Muscle layer of duodenum (tissue), 2 donors: ENCODE results near the gene CD81.
"Not testable (repeated sequence)": the region's sequence is repeated elsewhere in the genome, so short reads cannot be mapped to it uniquely, and the experiment has no call there.

Source experiments
- H3K27ac ChIP-seq: one replicate; pipeline ENCODE4 v1.7.0; 2013; ENCODE audit warnings: mild to moderate bottlenecking, low read length
- H3K27me3 ChIP-seq: one replicate; pipeline ENCODE4 v1.7.0; 2013; ENCODE audit warnings: low read depth, mild to moderate bottlenecking, control low read depth, low read length
- H3K36me3 ChIP-seq, 2 donors: one replicate each; pipeline ENCODE4 v1.7.0; 2013; ENCODE audit warnings: low read length in 2 of 2, control low read depth in 1 of 2, mild to moderate bottlenecking in 1 of 2; ENCODE audit not compliant: insufficient read depth in 2 of 2, control insufficient read depth in 1 of 2
- H3K4me1 ChIP-seq, 2 donors: one replicate each; pipeline ENCODE4 v1.7.0; 2013; ENCODE audit warnings: low read length in 2 of 2, mild to moderate bottlenecking in 2 of 2, control low read depth in 1 of 2, moderate library complexity in 1 of 2; ENCODE audit not compliant: insufficient read depth in 2 of 2, control insufficient read depth in 1 of 2
- H3K4me3 ChIP-seq, 2 donors: one replicate each; pipeline ENCODE4 v1.7.0; 2013; ENCODE audit warnings: low read length in 2 of 2, low read depth in 1 of 2, mild to moderate bottlenecking in 1 of 2
- H3K9me3 ChIP-seq, 2 donors: one replicate each; pipeline ENCODE4 v1.7.0; 2013; ENCODE audit warnings: low read length in 2 of 2, control low read depth in 1 of 2, mild to moderate bottlenecking in 1 of 2; ENCODE audit not compliant: control insufficient read depth in 1 of 2
- donor health status: healthy.

Gene CD81

GRCh38 chr11:2357651-2358050 is 19.5 kb upstream of the CD81 start:
- not testable (repeated sequence) for H3K27ac ChIP-seq, H3K4me1 ChIP-seq, H3K36me3 ChIP-seq, H3K4me3 ChIP-seq, H3K27me3 ChIP-seq, H3K9me3 ChIP-seq

DNA sequence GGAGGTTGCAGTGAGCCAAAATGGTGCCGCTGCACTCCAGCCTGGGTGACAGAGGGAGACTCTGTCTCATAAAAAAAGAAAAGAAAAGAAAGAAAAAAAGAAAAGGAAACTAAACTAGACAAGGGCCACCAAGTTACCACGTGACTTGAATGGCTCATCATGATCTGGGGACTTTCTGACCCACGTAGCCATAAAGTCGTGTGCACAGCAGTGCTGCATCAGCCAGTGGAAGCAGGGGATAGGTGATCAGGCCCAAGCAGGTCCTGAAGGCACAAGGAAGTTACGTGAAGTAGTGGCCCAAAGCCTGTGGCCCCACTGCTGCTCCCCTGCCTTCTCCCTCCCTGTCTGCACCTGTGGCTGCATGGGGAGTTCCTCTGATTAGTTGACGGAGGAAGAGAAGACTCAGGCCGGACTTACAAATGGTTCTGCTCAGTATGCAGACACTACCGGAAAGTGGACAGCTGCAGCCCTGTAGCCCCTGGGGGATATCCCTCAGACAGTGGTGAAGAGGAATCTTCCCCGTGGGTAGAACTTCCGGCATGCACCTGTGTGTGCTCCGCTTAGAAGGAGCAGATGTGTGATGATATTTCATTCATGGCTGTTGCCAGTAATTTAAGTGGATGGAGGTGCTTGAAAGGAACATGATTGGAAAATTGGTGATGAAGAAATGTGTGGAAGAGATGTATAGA is 18.2 kb upstream of the CD81 start:
- no peaks in the 10 kb centered on the region for H3K36me3 ChIP-seq
- no peaks in the 10 kb centered on the region for H3K4me1 ChIP-seq
- H3K4me3 ChIP-seq, result no peak overlapping the region
- H3K27me3 ChIP-seq, result no peaks in the 10 kb centered on the region
- H3K9me3 ChIP-seq, result no peaks in the 10 kb centered on the region
- no peak overlapping the region for H3K27ac ChIP-seq

GRCh38 chr11:2359557-2359956 is 17.6 kb upstream of the CD81 start:
- H3K27me3 ChIP-seq, result no peaks in the 10 kb centered on the region
- H3K27ac ChIP-seq, result no peak overlapping the region
- no peaks in the 10 kb centered on the region for H3K9me3 ChIP-seq

GRCh38 chr11:2360081-2360642 is 16.9 kb upstream of the CD81 start:
- no peaks in the 10 kb centered on the region for H3K27me3 ChIP-seq
- H3K9me3 ChIP-seq, result no peaks in the 10 kb centered on the region
- no peaks in the 10 kb centered on the region for H3K36me3 ChIP-seq
- no peak overlapping the region for H3K27ac ChIP-seq
- H3K4me3 ChIP-seq, result no peak overlapping the region
- no peaks in the 10 kb centered on the region for H3K4me1 ChIP-seq

More at GRCh38 chr11:2359557-2359956, 17.6 kb upstream of the CD81 start:
- Histone ChIP-seq H3K4me1 (no peaks in the 10 kb centered on the region), H3K4me3 (no peak overlapping the region), H3K36me3 (no peaks in the 10 kb centered on the region)

GRCh38 chr11:2361565-2361964 is 15.5 kb upstream of the CD81 start:
- H3K36me3 ChIP-seq, result no peaks in the 10 kb centered on the region
- no peaks in the 10 kb centered on the region for H3K9me3 ChIP-seq
- H3K4me1 ChIP-seq, result peaks cover 0 to 4% of the 10 kb centered on the region in 2 donors
- H3K4me3 ChIP-seq, result no peak overlapping the region
- H3K27ac ChIP-seq, result no peak overlapping the region
- no peaks in the 10 kb centered on the region for H3K27me3 ChIP-seq

GRCh38 chr11:2362414-2362813 is 14.7 kb upstream of the CD81 start:
- no peaks in the 10 kb centered on the region for H3K27me3 ChIP-seq
- no peak overlapping the region for H3K27ac ChIP-seq
- H3K4me3 ChIP-seq, result no peak overlapping the region
- H3K4me1 ChIP-seq, result peaks cover 0 to 4% of the 10 kb centered on the region in 2 donors
- no peaks in the 10 kb centered on the region for H3K9me3 ChIP-seq
- H3K36me3 ChIP-seq, result no peaks in the 10 kb centered on the region

DNA sequence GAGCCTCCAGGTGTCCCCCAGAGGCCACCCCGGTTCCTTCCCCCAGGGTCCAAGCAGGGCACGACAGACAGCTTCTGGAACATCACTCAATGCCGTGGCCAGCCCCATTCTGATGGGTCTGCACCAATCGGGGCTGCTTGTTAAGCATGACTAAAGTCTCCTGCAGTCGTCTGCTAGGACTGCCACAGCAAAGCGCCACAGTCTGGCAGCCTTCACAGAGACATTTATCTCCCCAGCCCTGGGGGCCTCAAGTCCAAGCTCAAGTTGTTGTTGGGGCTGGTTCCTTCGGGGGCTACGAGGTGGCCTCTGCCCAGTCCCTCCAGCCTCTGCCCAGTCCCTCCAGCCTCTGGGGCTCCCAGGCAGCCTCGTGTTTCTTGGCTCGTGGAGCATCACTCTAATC is 14.0 kb upstream of the CD81 start:
- no peaks in the 10 kb centered on the region for H3K36me3 ChIP-seq
- no peaks in the 10 kb centered on the region for H3K27me3 ChIP-seq
- no peaks in the 10 kb centered on the region for H3K9me3 ChIP-seq
- H3K27ac ChIP-seq, result no peak overlapping the region
- no peak overlapping the region for H3K4me3 ChIP-seq
- peaks cover 0 to 4% of the 10 kb centered on the region in 2 donors for H3K4me1 ChIP-seq

GRCh38 chr11:2363577-2364370 is 13.3 kb upstream of the CD81 start:
- no peaks in the 10 kb centered on the region for H3K9me3 ChIP-seq
- H3K4me1 ChIP-seq, result peaks cover 0 to 4% of the 10 kb centered on the region in 2 donors
- H3K27me3 ChIP-seq, result no peaks in the 10 kb centered on the region
- no peak overlapping the region for H3K4me3 ChIP-seq
- no peak overlapping the region for H3K27ac ChIP-seq
- H3K36me3 ChIP-seq, result no peaks in the 10 kb centered on the region

DNA sequence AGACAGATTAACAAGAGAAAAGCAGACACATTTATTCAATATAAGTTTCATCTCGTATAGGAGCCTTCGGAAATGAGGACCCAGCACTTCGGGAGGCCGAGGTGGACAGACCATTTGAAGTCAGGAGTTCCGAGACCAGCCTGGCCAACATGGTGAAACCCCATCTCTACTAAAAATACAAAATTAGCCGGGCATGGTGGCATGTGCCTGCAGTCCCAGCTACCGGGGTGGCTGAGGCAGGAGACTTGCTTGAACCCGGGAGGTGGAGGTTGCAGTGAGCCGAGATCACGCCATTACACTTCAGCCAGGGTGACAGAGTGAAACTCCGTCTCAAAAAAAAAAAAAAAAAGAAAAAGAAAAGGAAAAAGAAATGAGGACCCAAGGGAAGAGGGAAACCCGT is 12.7 kb upstream of the CD81 start:
- H3K4me1 ChIP-seq, H3K27me3 ChIP-seq, H3K36me3 ChIP-seq, H3K27ac ChIP-seq, H3K4me3 ChIP-seq, H3K9me3 ChIP-seq: not testable (repeated sequence)

DNA sequence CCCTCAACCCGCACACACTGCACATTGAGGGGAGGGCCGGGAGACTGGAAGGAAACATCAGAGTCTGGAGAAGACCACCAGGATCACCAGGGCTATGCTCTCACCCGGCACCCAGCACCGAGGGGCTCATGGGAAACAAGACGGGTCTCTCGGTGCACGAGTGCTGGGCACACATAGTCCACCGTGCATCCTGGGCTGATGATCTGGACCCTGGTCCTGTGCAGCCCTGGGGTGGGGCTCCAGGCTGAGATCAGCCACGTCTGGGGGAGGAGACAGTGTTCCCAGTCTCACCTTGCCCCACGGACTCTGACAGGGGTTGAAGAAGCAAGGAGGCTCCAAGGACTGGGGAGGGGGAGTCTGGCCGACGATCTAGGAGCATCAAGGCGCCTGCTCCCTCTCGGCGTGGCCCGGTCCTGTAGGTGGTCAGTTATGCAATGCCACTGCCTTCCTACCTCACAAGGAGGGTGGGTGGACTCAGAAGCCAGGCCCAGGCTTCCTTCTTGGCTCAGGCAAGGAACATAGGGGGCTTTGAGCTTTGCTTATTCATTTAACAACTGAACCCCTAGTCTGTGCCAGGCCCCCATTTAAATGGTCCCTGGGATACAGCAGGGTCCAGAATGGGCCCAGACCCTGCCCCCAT is 11.4 kb upstream of the CD81 start:
- Histone ChIP-seq H3K36me3 (no peaks in the 10 kb centered on the region), H3K4me1 (peaks cover 0 to 4% of the 10 kb centered on the region in 2 donors), H3K9me3 (no peaks in the 10 kb centered on the region), H3K27ac (no peak overlapping the region), H3K27me3 (no peaks in the 10 kb centered on the region), H3K4me3 (peak overlapping the region in 1 of 2 donors; percentile 29)

GRCh38 chr11:2366276-2366675 is 10.8 kb upstream of the CD81 start:
- Histone ChIP-seq H3K4me1 (peaks cover 0 to 4% of the 10 kb centered on the region in 2 donors), H3K36me3 (no peaks in the 10 kb centered on the region), H3K27me3 (no peaks in the 10 kb centered on the region), H3K27ac (no peak overlapping the region), H3K4me3 (peak overlapping the region in 1 of 2 donors; percentile 29), H3K9me3 (no peaks in the 10 kb centered on the region)
